HG03439 (cell line): ENCODE measurements around the gene DEDD2.

ENCODE experiments used
- ATAC-seq: cut with Tn5 transposase; IDR thresholded peaks from one replicate; pipeline ENCODE4 v1.9.1; 2021; ENCODE audit warnings: mild to moderate bottlenecking, moderate library complexity; ENCODE audit not compliant: unreplicated experiment

Gene DEDD2

DNA sequence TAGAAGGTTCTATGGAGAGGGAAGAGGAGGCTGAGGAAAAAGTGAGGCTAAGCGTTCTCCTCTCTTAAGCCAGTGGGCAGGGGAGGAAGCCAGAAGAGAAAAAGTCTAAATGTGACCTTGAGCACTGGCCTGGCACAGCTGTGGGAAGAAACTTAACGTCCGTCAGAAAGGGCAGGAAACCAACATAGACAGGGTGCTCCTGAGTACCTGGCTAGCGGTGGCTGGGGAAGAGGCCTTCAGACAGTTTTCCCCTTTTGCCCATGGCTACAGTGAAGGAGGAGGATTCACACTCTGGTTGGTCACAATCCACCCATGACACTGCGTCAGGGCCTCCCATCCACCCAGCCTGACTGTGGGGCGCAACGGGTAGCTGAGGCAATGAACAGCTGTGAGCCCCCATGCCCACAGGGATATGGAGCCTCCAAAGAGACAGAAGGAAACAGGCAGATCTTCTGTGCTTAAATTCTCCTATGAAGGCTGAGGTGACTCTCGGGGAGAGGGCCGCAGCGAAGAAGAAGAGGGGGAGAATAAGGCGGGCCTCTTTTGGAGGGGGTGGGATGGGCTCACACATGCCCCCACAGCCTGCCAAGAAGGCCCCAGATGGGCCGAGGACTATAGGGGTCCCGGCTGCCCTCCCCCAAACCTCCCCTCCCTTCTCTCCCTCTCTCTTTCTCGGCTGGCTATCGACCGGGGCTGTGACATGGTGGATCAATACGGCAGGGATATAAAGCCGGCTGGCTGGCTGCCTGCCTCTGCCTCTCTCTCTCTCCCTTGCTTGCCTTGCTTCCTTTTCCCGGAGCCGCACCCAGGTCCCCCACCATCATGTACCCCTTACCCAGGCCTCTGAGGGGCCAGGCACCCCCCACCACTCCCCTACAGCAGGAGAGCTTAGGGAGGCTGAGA is 65.4 kb downstream of the DEDD2 start:
- ATAC-seq, result no peak

DNA sequence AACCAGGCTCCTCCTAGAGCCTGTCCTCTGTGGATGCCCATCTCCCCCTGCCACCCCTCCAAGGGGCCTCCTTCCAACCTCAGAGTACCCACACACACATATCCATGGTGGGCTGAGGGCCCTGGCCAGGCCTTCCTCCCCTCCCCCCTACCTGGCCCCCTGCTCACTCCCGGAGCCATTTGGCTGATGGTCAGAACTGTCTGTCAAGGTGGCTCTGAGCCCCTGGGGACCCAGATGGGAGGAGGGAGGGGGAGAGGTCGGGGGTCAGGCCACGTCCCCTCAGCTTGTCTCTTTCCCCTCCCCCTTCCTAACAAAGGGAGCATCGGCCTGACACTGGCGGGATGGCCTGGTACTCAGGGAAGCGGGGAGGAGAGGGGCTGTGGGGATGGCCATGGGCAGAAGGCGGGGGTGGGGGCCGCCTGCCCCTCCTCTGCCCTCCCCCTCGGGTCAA is 66.5 kb downstream of the DEDD2 start:
- no peak for ATAC-seq

DNA sequence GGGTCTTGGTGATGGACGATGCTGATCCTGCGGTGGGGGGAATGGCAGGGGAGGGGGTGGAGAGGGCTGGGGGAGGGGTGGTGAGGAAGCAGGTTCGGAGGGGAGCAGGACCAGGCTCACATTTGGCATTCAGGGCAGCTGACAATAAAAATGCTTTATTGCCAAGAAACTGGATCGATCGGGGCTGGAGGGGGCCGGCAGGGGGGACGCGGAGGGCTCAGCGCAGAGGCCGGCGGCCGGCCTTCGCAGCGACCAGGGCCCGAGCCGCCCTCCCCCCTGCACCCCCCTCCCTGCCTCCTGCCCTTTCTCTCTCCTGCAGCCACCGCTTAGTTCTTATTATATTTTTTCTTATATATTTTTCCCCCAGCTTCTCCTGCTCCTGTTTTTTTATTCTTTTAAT is 67.1 kb downstream of the DEDD2 start:
- ATAC-seq, result no peak

DNA sequence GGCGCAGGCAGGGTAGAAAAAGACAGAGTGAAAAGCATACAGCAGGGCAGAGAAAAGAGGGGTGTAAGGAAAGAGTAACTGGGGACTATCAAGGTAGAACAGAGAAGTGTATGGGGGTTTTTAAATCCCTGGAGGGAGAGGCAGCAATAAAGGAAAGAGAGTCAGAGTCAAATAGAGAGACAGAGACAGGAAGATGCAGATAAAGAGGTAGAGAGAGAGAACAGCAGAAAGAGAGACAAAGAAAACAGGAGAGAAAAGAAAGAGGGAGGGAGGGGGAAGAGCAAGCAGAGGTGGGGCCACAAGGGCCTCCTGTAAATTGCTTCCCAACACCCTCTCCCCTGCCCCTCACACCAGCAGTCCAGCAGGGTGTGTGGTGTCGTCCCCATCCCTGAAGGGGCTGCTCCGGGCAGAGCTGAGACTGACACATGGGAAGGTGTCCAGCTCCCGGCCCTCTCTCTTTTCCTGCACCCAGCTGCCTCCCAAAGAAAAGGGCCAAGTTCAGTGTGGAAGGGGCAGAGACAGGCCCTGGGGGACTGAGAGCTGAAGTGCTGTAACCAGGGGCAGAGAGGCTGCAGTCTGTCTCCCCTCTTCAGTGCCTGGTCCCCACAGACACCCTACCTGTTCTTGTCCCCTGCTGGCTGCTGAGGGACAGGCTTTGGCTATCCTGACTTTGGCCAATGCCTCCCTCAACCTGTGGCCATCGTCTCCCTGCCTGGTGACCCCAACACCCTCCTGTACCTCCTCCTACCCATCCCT is 67.9 kb downstream of the DEDD2 start:
- ATAC-seq, result no peak
